ENCODE measurements around the gene PDCD11.

Gene PDCD11

GRCh38 chr10:103450201-103450695 is 53.8 kb downstream of the PDCD11 start:
- DNase-seq = no peak

GRCh38 chr10:103451091-103451813 is 54.8 kb downstream of the PDCD11 start:
- peak; percentile 80 to 85 for DNase-seq

GRCh38 chr10:103451831-103452505 is 55.5 kb downstream of the PDCD11 start, which contains the start of gene CALHM2:
CALHM2 (minus strand) TSS chr10:103452370; CDS start chr10:103449941, 2,429 bp downstream.
- DNase-seq = peak; percentile 44 to 49

- DNase-seq = no peak
These were observed 56.2 kb downstream of the PDCD11 start for GRCh38 chr10:103452506-103453230.

GRCh38 chr10:103454026-103454425 is 57.6 kb downstream of the PDCD11 start:
- DNase-seq = no peak

GRCh38 chr10:103455235-103455634 is 58.8 kb downstream of the PDCD11 start:
- no peak for DNase-seq

- DNase-seq = no peak
These were observed 59.7 kb downstream of the PDCD11 start for GRCh38 chr10:103456074-103456660.

- no peak for DNase-seq
These were observed 60.8 kb downstream of the PDCD11 start for GRCh38 chr10:103457176-103457712.

- DNase-seq = no peak
These were observed 61.6 kb downstream of the PDCD11 start for GRCh38 chr10:103457896-103458583.

- DNase-seq = no peak
These were observed 62.3 kb downstream of the PDCD11 start, which contains the start of gene CALHM1 for GRCh38 chr10:103458720-103459119. CALHM1 (minus strand) TSS chr10:103458900; CDS start chr10:103458751, 149 bp downstream.

GRCh38 chr10:103459615-103460014 is 63.2 kb downstream of the PDCD11 start:
- DNase-seq = no peak

GRCh38 chr10:103463499-103463898 is 67.1 kb downstream of the PDCD11 start:
- no peak for DNase-seq

- DNase-seq = no peak
These were observed 69.2 kb downstream of the PDCD11 start for GRCh38 chr10:103465411-103466179.

- no peak for DNase-seq
These were observed 70.3 kb downstream of the PDCD11 start for GRCh38 chr10:103466734-103467133.

GRCh38 chr10:103467406-103467805 is 71.0 kb downstream of the PDCD11 start:
- no peak for DNase-seq

GRCh38 chr10:103469201-103469600 is 72.8 kb downstream of the PDCD11 start:
- DNase-seq = no peak

- peak; percentile 78 to 87 for DNase-seq
These were observed 74.6 kb downstream of the PDCD11 start for GRCh38 chr10:103470761-103471653.

GRCh38 chr10:103472005-103472404 is 75.6 kb downstream of the PDCD11 start:
- DNase-seq = no peak

- DNase-seq = no peak
These were observed 76.8 kb downstream of the PDCD11 start for GRCh38 chr10:103473261-103473671.

- no peak for DNase-seq
These were observed 77.7 kb downstream of the PDCD11 start for GRCh38 chr10:103474077-103474476.
